IPS-11a (cell line): ENCODE results near the gene PIK3R2.
A peak's percentile ranks its signal among the peaks of the same experiment; 100 is the strongest.

Experiments
- H3K4me3 ChIP-seq: one replicate; pipeline ENCODE4 v1.5.1; 2013; ENCODE audit warnings: low read depth, low read length, control low read depth

The PIK3R2 gene

GRCh38 chr19:18171605-18172327, 18.8 kb downstream of the PIK3R2 start:
- H3K4me3 ChIP-seq = no peak overlapping the region

- no peak overlapping the region for H3K4me3 ChIP-seq
Measured at GRCh38 chr19:18172331-18173053, 19.5 kb downstream of the PIK3R2 start.

DNA sequence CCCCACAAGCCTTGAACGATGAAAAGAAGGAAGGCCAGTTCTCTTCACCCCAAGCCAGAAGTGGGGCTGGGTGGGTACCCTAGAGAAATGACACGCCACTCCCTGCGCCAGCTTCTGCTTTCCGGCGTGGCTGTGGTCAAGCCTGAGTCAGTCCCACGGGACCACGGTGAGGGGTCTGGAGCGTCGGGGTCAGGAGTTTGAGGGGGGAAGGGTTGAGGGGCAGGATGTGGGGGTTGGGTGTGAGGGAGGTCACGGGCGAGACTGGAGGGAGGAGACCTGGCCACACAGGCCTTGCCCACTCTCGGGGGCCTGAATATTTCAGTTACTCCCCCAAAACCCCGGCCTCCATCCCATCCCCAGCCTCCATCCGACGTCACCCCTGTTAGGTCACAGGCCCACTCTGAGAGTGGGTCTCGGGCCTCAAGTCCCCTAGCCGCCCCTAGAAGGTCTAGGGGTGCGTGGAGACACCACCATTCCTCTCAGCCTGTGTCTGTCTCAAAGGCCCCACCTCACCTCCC, 20.1 kb downstream of the PIK3R2 start:
- H3K4me3 ChIP-seq = no peak overlapping the region

DNA sequence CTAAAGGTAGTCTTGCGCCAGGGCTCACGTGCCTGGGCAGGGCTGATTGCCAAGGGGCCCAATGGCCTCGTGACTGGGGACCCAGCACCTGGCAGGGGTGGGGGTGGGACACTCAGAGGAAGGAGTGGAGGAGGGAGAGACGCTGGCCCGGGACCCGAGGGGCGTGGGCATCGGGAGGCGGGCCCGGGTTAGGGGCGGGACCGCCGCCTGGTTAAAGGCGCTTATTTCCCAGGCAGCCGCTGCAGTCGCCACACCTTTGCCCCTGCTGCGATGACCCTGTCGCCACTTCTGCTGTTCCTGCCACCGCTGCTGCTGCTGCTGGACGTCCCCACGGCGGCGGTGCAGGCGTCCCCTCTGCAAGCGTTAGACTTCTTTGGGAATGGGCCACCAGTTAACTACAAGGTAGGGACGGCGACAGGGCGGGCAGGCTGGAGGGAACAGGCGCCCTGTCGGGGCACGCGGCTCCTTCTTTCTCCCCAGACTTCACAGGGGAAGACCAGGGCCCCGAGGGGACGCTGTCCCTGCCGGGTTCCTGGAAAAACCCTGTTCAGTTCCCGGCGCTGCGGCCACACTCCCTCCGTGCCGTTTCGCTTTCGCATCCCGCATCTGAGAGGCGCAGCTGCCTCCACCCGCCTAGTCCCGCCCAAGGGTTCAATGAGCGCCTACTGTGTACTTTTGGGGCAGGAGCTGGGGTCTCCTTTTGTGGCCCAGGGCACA, 20.8 kb downstream of the PIK3R2 start, which contains the start of gene IFI30:
Gene IFI30, plus strand, starts transcription at position 242 of the 717 bp plus-strand sequence. Its CDS starts 29 bp downstream, at position 271.
- H3K4me3 ChIP-seq = peak within 1 kb of the TSS; percentile 50

DNA sequence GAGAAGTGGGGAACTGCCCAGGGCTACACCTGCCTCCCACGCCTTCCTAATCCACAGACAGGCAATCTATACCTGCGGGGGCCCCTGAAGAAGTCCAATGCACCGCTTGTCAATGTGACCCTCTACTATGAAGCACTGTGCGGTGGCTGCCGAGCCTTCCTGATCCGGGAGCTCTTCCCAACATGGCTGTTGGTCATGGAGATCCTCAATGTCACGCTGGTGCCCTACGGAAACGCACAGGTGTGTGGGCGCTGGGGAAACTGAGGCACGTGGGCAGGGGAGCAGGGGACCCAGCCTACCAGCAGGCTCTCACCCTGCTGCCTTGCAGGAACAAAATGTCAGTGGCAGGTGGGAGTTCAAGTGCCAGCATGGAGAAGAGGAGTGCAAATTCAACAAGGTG, 22.0 kb downstream of the PIK3R2 start:
- H3K4me3 ChIP-seq = no peak overlapping the region

- H3K4me3 ChIP-seq = no peak overlapping the region
Measured at GRCh38 chr19:18176367-18177310, 23.7 kb downstream of the PIK3R2 start.

DNA sequence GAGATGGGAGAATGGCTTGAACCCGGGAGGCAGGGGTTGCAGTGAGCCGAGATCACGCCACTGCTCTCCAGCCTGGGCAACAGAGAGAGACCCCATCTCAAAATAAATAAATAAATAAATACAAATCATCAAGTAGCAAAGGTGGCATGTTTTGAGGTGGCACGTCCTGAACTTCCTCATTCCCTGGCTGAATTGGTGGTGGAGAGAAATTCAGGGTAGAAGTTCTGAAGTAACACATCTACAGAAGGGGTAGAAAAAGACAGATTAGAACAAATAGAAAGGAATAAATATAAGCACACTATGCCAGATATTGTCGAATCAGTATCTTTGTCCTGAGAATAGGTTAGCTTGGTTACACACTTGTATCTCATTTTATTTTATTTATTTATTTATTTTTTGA, 27.0 kb downstream of the PIK3R2 start:
- H3K4me3 ChIP-seq = no peak overlapping the region

- H3K4me3 ChIP-seq = no peak overlapping the region
Measured at GRCh38 chr19:18183529-18183928, 30.6 kb downstream of the PIK3R2 start.

DNA sequence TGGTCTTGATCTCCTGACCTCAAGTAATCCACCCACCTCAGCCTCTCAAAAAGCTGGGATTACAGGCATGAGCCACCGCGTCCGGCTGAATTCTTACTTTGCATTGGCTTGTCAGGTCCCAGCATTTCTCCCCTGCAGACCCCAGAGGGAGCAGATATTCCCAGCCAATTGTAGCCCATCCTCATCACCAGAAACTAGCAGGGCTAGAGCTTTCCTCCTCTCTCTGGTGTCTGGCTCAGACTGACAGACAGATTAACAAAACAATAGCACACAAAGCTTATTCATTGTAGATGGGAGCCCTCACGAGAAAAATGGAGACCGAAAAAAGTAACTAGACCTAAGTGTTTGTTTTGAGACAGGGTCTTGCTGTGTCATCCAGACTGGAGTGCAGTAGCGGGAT, 32.6 kb downstream of the PIK3R2 start:
- no peak overlapping the region for H3K4me3 ChIP-seq

- H3K4me3 ChIP-seq = no peak overlapping the region
Measured at GRCh38 chr19:18190278-18190677, 37.3 kb downstream of the PIK3R2 start.

DNA sequence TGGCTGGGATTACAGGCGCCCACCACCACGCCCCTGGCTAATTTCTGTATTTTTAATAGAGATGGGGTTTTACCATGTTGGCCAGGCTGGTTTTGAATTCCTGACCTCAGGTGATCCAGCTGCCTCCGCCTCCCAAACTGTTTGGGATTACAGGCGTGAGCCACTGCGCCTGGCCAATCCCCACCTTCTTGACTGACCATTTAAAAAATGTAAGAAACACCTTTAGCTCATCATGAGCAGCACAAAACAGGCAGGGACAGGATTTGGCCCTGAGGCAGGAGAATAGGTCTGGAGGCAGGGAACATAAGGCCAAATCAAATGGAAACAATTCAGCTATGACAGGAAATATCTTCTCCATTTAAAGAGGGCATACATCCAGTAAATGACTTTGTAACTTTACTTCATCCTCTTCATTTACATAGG, 38.7 kb downstream of the PIK3R2 start:
- H3K4me3 ChIP-seq = no peak overlapping the region

DNA sequence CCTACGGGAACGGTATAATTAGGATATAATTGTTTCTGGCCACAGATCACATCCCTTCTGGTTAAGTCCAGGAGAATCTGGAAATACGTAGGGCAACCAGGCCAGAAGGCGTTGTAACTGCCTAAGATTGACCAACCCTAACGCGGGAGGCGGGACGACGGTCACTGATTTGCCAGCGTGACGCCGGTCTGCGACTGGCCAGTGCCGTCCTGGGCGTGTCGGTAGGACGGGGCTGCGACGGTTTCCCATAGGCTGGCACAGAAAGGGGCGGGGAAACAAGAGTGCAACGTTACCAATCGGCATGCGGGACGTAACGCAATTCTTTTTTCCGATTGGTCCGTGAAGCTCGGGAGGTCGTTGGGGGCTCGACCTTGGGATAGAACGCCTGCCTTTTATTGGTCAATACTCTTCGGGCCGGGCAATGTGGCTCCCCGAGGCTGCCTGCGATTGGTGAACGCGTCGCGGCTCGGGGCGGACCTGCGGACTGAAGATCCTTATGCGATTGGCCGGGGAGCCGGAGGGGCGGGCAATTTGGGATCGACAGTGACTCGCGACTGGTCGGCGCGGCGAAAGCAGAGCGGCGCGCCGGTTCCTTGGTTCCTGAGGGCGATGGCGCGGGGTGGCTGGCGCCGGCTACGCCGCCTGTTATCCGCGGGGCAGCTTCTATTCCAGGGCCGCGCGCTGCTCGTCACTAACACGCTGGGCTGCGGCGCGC, 39.9 kb downstream of the PIK3R2 start, which contains the start of gene MPV17L2:
Gene MPV17L2, plus strand, starts transcription at position 546 of the 715 bp plus-strand sequence. Its CDS starts 64 bp downstream, at position 610.
- H3K4me3 ChIP-seq = peak within 1 kb of the TSS; percentile 75

- H3K4me3 ChIP-seq = peak overlapping the region; percentile 75
Measured at GRCh38 chr19:18193388-18194180, 40.6 kb downstream of the PIK3R2 start.

DNA sequence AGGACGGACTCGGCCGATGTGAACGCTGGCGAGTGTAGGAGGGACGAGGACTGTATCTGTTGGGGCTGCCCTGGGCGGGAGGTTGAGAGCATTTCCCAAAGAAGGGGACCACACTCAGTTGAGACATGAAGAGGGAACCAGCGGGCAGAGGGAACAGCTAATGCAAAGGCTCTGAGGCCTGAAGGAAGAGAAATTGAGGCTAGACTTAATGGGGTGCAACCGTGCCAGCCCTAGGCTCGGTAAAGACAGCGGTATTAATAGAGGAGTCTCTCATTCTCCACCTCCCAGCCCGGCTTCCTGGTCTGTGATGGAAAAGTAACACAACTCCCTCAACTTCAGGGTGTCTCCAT, 41.2 kb downstream of the PIK3R2 start:
- peak overlapping the region; percentile 75 for H3K4me3 ChIP-seq

DNA sequence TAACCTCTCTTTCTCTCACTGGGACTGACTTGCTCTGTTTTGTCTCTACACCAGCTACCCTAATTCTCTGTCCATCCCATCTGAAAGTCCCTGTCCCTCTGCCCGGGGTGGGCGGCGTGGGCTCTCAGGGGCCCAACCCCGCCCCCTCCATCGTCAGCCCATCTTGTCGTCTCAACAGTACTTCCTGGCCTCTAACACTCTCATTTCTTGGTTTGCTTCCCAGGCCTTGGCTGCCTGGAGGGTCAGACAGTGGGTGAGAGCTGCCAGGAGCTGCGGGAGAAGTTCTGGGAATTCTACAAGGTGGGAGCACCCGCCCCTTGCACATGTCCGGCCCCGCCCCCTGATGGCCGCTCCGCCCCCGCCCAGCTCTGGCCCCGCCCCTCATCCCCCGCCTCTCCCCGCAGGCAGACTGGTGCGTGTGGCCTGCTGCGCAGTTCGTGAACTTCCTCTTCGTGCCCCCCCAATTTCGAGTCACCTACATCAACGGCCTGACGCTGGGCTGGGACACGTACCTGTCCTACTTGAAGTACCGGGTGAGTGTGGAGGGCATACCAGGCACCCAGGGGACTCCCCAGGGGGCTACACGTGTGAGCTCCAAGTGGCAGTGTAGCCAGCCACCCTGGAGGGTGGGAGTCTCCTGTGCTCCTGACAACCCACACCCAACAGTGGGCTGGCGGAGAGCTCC, 41.7 kb downstream of the PIK3R2 start:
- H3K4me3 ChIP-seq = no peak overlapping the region

DNA sequence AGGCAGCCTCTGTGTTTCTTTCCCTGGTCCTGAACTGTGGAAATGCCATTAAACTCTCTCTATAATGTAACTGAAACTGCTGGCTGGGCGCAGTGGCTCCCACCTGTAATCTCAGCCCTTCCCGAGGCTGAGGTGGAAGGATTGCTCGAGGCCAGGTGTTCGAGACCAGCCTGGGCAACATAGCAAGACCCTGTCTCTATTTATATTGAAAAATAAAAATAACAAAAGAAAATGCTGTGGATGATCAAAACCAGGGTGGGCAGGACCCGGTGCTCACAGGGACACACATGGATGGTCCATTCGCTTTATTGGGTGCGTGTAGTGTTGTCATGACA, 43.5 kb downstream of the PIK3R2 start:
- no peak overlapping the region for H3K4me3 ChIP-seq

- H3K4me3 ChIP-seq = no peak overlapping the region
Measured at GRCh38 chr19:18197306-18197705, 44.3 kb downstream of the PIK3R2 start.

DNA sequence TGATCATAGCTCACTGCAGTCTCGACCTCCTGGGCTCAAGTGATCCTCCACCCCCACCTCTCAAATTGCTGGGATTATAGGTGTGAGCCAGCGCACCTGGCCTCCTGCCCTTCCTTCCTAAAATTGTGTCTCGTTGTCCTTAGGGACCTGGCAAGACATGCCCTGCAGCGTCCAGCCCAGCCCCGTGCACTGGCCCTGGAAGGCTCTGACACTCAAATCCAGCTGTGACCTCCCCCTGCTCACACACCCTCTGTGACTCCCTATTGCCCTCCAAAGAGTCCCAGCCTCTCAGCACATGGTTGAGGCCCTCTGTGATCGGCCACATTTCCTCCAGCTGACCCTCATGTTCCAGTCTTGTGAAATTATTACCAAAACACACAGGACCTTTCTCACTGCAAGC, 45.0 kb downstream of the PIK3R2 start:
- H3K4me3 ChIP-seq = no peak overlapping the region
